H1 (cell line): ENCODE data around the gene RRP1B. TPM values are rescaled to one million over a fixed set of nuclear protein-coding genes. Genes with fewer than 3 reads are reported as not detected.

Source experiments
- CTCF ChIA-PET: fragments of 300-600 bp; sonication (Branson Sonifier 250); formaldehyde crosslinking; loops from one replicate; lab custom pipeline; 2021; ENCODE audit not compliant: partially characterized antibody; lab: Charles Lee
- POLR2A ChIA-PET: fragments of 300-600 bp; sonication (Branson Sonifier 250); formaldehyde crosslinking; loops from one replicate; lab custom pipeline; 2021; ENCODE audit warnings: inconsistent platforms; ENCODE audit not compliant: partially characterized antibody; lab: Charles Lee
- DNase-seq, 2 experiments: peaks; one replicate each; pipeline versions ENCODE4 v3.0.0 to v3.0.0-alpha.2; 2010 to 2022; ENCODE audit warnings: low spot score in 2 of 2, low read depth in 1 of 2, mixed read lengths in 1 of 2
- FAIRE-seq: peaks from 2 replicates; lab custom pipeline; 2011; peaks lifted over from hg19 to GRCh38; lab: Jason Lieb, UNC
- H2AFZ ChIP-seq: 2 replicates; pipeline ENCODE4 v1.8.1; 2012; ENCODE audit warnings: low read length, inconsistent platforms
- H2AK5ac ChIP-seq: 2 replicates; pipeline ENCODE4 v1.6.1; 2013; ENCODE audit warnings: low read depth, low read length
- H2BK120ac ChIP-seq: replicated peaks from 2 replicates; pipeline ENCODE3; 2013; ENCODE audit warnings: low read depth, low read length, inconsistent platforms
- H2BK12ac ChIP-seq: 2 replicates; pipeline ENCODE4 v1.6.1; 2013; ENCODE audit warnings: low read depth, low read length
- H2BK15ac ChIP-seq: 2 replicates; pipeline ENCODE4 v1.6.1; 2013; ENCODE audit warnings: low read length
- H2BK20ac ChIP-seq: 2 replicates; pipeline ENCODE4 v1.6.1; 2013; ENCODE audit warnings: low read length
- H2BK5ac ChIP-seq: 2 replicates; pipeline ENCODE4 v1.6.1; 2013; ENCODE audit warnings: low read depth, low read length
- H3K14ac ChIP-seq: 2 replicates; pipeline ENCODE4 v1.6.1; 2013; ENCODE audit warnings: inconsistent platforms; ENCODE audit not compliant: insufficient read length
- H3K18ac ChIP-seq: 2 replicates; pipeline ENCODE4 v1.6.1; 2013; ENCODE audit warnings: low read length; ENCODE audit errors: extremely low read depth
- H3K23ac ChIP-seq: 2 replicates; pipeline ENCODE4 v1.6.1; 2013; ENCODE audit warnings: inconsistent platforms; ENCODE audit not compliant: insufficient read length
- H3K23me2 ChIP-seq: 2 replicates; pipeline ENCODE4 v1.6.1; 2013; ENCODE audit warnings: low read depth, low read length
- H3K27ac ChIP-seq: 2 replicates; pipeline ENCODE4 v1.6.1; 2011; ENCODE audit warnings: low read depth, low read length, inconsistent platforms
- H3K27me3 ChIP-seq, 4 experiments: replicated peaks in 1 of 4; 1 replicate in 1 of 4; 2 replicates in 3 of 4; pipeline versions ENCODE4 v1.6.1 to v1.8.1; 2011 to 2013; ENCODE audit warnings: low read length in 3 of 4, mild to moderate bottlenecking in 3 of 4, inconsistent platforms in 2 of 4, mixed read lengths in 2 of 4, moderate library complexity in 1 of 4; ENCODE audit not compliant: control insufficient read depth in 3 of 4, insufficient read depth in 3 of 4; ENCODE audit errors: extremely low read depth in 1 of 4
- H3K36me3 ChIP-seq, 4 experiments: 2 replicates each; pipeline versions ENCODE4 v1.6.1 to v1.8.1; 2011 to 2013; ENCODE audit warnings: mild to moderate bottlenecking in 4 of 4, low read length in 3 of 4, moderate library complexity in 2 of 4, control low read depth in 1 of 4, inconsistent platforms in 1 of 4; ENCODE audit not compliant: insufficient read depth in 4 of 4, control insufficient read depth in 2 of 4
- H3K4ac ChIP-seq: replicated peaks from 2 replicates; pipeline ENCODE3; 2013; ENCODE audit warnings: low read length, low read depth, mixed read lengths, inconsistent platforms; ENCODE audit not compliant: insufficient read length
- H3K4me1 ChIP-seq, 4 experiments: replicated peaks in 1 of 4; 1 replicate in 1 of 4; 2 replicates in 3 of 4; pipeline versions ENCODE4 v1.6.1 to v1.8.1; 2011 to 2013; ENCODE audit warnings: low read length in 3 of 4, inconsistent platforms in 2 of 4, mixed read lengths in 1 of 4; ENCODE audit not compliant: insufficient read depth in 4 of 4, control insufficient read depth in 3 of 4
- H3K4me2 ChIP-seq, 2 experiments: 2 replicates each; pipeline versions ENCODE4 v1.6.1 to v1.8.1; 2011 to 2013; ENCODE audit warnings: low read depth in 2 of 2, low read length in 2 of 2, control low read depth in 1 of 2, inconsistent platforms in 1 of 2, mild to moderate bottlenecking in 1 of 2; ENCODE audit not compliant: insufficient read depth in 1 of 2
- H3K4me3 ChIP-seq, 4 experiments: fragments of 200-600, 300-600 bp in 1 of 4; sonication (generic), shearing (Covaris generic), sonication (Bioruptor Twin) in 1 of 4; 2 replicates each; pipeline versions ENCODE4 v1.5.1 to v1.8.1; 2011 to 2016; ENCODE audit warnings: low read length in 4 of 4, low read depth in 3 of 4, control low read depth in 2 of 4, inconsistent platforms in 2 of 4, mild to moderate bottlenecking in 2 of 4, mixed read lengths in 1 of 4, moderate library complexity in 1 of 4; ENCODE audit not compliant: insufficient read depth in 2 of 4; ENCODE audit errors: extremely low read depth in 1 of 4
- H3K56ac ChIP-seq: replicated peaks from 2 replicates; pipeline ENCODE3; 2013; ENCODE audit warnings: low read depth, mild to moderate bottlenecking, mixed read lengths, low read length, inconsistent platforms; ENCODE audit not compliant: insufficient read length
- H3K79me1 ChIP-seq: 2 replicates; pipeline ENCODE4 v1.6.1; 2013; ENCODE audit warnings: low read depth, low read length, control low read depth
- H3K79me2 ChIP-seq, 2 experiments: 2 replicates each; pipeline versions ENCODE4 v1.6.1 to v1.8.1; 2012 to 2013; ENCODE audit warnings: low read length in 2 of 2, mild to moderate bottlenecking in 2 of 2, inconsistent platforms in 1 of 2; ENCODE audit not compliant: insufficient read depth in 2 of 2, control insufficient read depth in 1 of 2
- H3K9ac ChIP-seq, 4 experiments: replicated peaks in 1 of 4; 1 replicate in 1 of 4; 2 replicates in 3 of 4; pipeline versions ENCODE4 v1.6.1 to v1.8.1; 2011 to 2013; ENCODE audit warnings: low read depth in 3 of 4, low read length in 3 of 4, control low read depth in 2 of 4, mild to moderate bottlenecking in 2 of 4, moderate library complexity in 2 of 4, inconsistent platforms in 1 of 4; ENCODE audit errors: extremely low read depth in 1 of 4
- H3K9me3 ChIP-seq, 2 experiments: 2 replicates each; pipeline versions ENCODE4 v1.6.1 to v1.8.1; 2012 to 2013; ENCODE audit warnings: mild to moderate bottlenecking in 2 of 2, moderate library complexity in 2 of 2, control low read depth in 1 of 2, inconsistent platforms in 1 of 2, low read depth in 1 of 2, low read length in 1 of 2, mixed read lengths in 1 of 2; ENCODE audit not compliant: insufficient read depth in 2 of 2
- H4K20me1 ChIP-seq, 2 experiments: replicated peaks in 1 of 2; 2 replicates each; pipeline versions ENCODE3 to v1.8.1; 2011 to 2013; ENCODE audit warnings: inconsistent platforms in 2 of 2, low read length in 2 of 2, mild to moderate bottlenecking in 1 of 2; ENCODE audit not compliant: insufficient read depth in 2 of 2, control insufficient read depth in 1 of 2
- H4K5ac ChIP-seq: 2 replicates; pipeline ENCODE4 v1.6.1; 2013; ENCODE audit warnings: low read length, low read depth, mixed read lengths, inconsistent platforms; ENCODE audit not compliant: insufficient read length
- H4K8ac ChIP-seq: 2 replicates; pipeline ENCODE4 v1.8.0; 2013; ENCODE audit warnings: mild to moderate bottlenecking, moderate library complexity, low read length, inconsistent platforms; ENCODE audit not compliant: insufficient read depth; ENCODE audit errors: extremely low read depth
- H4K91ac ChIP-seq: replicated peaks from 2 replicates; pipeline ENCODE3; 2013; ENCODE audit warnings: low read length, mixed read lengths, inconsistent platforms; ENCODE audit not compliant: insufficient read length
- POLR2AphosphoS5 ChIP-seq: IDR thresholded peaks from 2 replicates; pipeline ENCODE4 v1.6.1; 2011; ENCODE audit warnings: low read depth, low read length
- RAD21 ChIP-seq, 2 experiments: IDR thresholded peaks in 1 of 2; conservative IDR thresholded peaks in 1 of 2; 2 replicates each; pipeline ENCODE4 v1.6.1; 2011; ENCODE audit warnings: low read depth in 2 of 2, low read length in 2 of 2, improper control_type of control experiment in 1 of 2, inconsistent platforms in 1 of 2, mild to moderate bottlenecking in 1 of 2, moderate library complexity in 1 of 2
- SUZ12 ChIP-seq: fragments of 200-600 bp; sonication (generic); IDR thresholded peaks from 2 replicates; pipeline ENCODE4 v1.6.1; 2012; ENCODE audit warnings: mild to moderate bottlenecking, inconsistent platforms, low read length, moderate library complexity, mixed read lengths
- WGBS, 2 experiments: shearing (Covaris generic) in 1 of 2; methylation state at CpG; one replicate each; pipeline versions ENCODE4 v1.1.6 to v1.1.7; 2013 to 2015; ENCODE audit warnings: low lambda C conversion rate in 2 of 2, mixed read lengths in 2 of 2, inconsistent platforms in 1 of 2, low coverage in 1 of 2, missing lambda C conversion rate in 1 of 2; ENCODE audit not compliant: insufficient replicate concordance in 2 of 2, insufficient coverage in 1 of 2, insufficient read length in 1 of 2; ENCODE audit errors: extremely low coverage in 1 of 2, missing lambda C conversion rate in 1 of 2; 5-methylcytosine and 5-hydroxymethylcytosine counted together
- polyA plus RNA-seq, 7 experiments: library from polyadenylated mRNA; depleted of rRNA in 3 of 7; stranded (reverse) in 5 of 7; unstranded in 2 of 7; fragments of >200 nt in 5 of 7; fragments of 200-250 nt in 2 of 7; gene quantifications; 1 replicate in 5 of 7; 2 replicates in 1 of 7; 4 replicates in 1 of 7; pipeline versions ENCODE4 v1.2.1 to v1.2.3, GENCODE V29; 2011 to 2013; ENCODE audit warnings: missing spikeins in 2 of 7, mixed read lengths in 2 of 7
- total RNA-seq: library from RNA; stranded (reverse); fragmentation: NEBNext Ultra II Directional; extraction: Animal tissue kit (Norgen Biotek cat#: 25700); gene quantifications from 2 replicates; pipeline ENCODE4 v1.2.1, GENCODE V29; 2021

RRP1B gene
- total and polyA plus RNA-seq, 2 of the 8 experiments (the other 6 are each of a cell fraction or from before 2014, with no cell fraction given) = 25.8 to 97.3 TPM

- peaks cover 0 to 4% (median under 1%) of the 10 kb centered on the region in 4 experiments; a peak in 5 of 7 replicates for H3K4me1 ChIP-seq
- no peak overlapping the region for H2BK15ac ChIP-seq
- no peak overlapping the region for H2BK120ac ChIP-seq
- no peak overlapping the region for H3K4me3 ChIP-seq
- no peak overlapping the region for H2AK5ac ChIP-seq
- H3K9me3 ChIP-seq = no peaks in the 10 kb centered on the region
- H2AFZ ChIP-seq = no peak overlapping the region
- H2BK20ac ChIP-seq = no peak overlapping the region
- H3K23ac ChIP-seq = no peak overlapping the region
- H2BK12ac ChIP-seq = no peak overlapping the region
- H3K23me2 ChIP-seq = peaks cover 1% of the 10 kb centered on the region; the same call in 1 of the 2 replicates
- H3K18ac ChIP-seq = no peak overlapping the region
- FAIRE-seq = no peak
- no peak for TF ChIP-seq RAD21 (IDR thresholded peaks at IDR 0.05 in 1 of 2, conservative IDR thresholded peaks at IDR 0.05 in 1 of 2; ENCODE audit: low read depth in 2 of 2, low read length in 2 of 2)
- no peak for TF ChIP-seq POLR2AphosphoS5
- no peak for TF ChIP-seq SUZ12
- TF ChIP-seq, all 59 proteins: peak for 0
- H3K79me1 ChIP-seq = peaks cover 2% of the 10 kb centered on the region; the same call in 1 of the 2 replicates
- peaks cover 0 to 31% of the 10 kb centered on the region in 2 experiments; a peak in 3 of 4 replicates for H3K79me2 ChIP-seq
- ChIA-PET CTCF (no interaction called here), POLR2A (interaction anchor here (1.3 to 4.3 kb wide), 2 partner anchors 11 to 34 kb away, joined by 3 to 17 read pairs; no protein-coding TSS in a partner anchor)
- no peaks in the 10 kb centered on the region for H3K27me3 ChIP-seq
- peak overlapping the region; percentile 35; the same call in 1 of the 2 replicates for H2BK5ac ChIP-seq
- 85% methylated on average over 22 of the region's 25 CpGs; no CpG with 5 or more reads in 1 of the 2 experiments for WGBS, 2 experiments
- H4K91ac ChIP-seq = no peak overlapping the region
- H3K56ac ChIP-seq = no peak overlapping the region
- no peak overlapping the region for H3K9ac ChIP-seq
- peak overlapping the region; percentile 46; the same call in 1 of the 2 replicates for H4K8ac ChIP-seq
- no peak for DNase-seq
- H3K4ac ChIP-seq = no peak overlapping the region
- no peak overlapping the region for H4K5ac ChIP-seq
- peaks cover 4 to 20% of the 10 kb centered on the region in 2 experiments for H4K20me1 ChIP-seq
- H3K36me3 ChIP-seq = no peaks in the 10 kb centered on the region
- no peak overlapping the region for H3K4me2 ChIP-seq
- H3K27ac ChIP-seq = no peak overlapping the region
- H3K14ac ChIP-seq = no peak overlapping the region
These were observed 75.0 kb downstream of the RRP1B start for GRCh38 chr21:43734131-43734927.
